Measurements from ENCODE around the gene TFEB. TPM values are rescaled to one million over a fixed set of nuclear protein-coding genes. Genes with fewer than 3 reads are reported as not detected.

TFEB gene
- total RNA-seq, 1 experiment from 2014 or later: 6.6 TPM

- no TSS peak for BruUV-seq (replicated peaks)
- H3K27ac Mint-ChIP-seq (ENCODE audit: unreplicated experiment): no peak overlapping the region
- CTCF ChIA-PET: interaction anchor here (1.0 kb wide), 1 partner anchor 132 kb away, joined by 3 read pairs; no protein-coding TSS in a partner anchor
Observed at GRCh38 chr6:41676431-41676830, 59.0 kb downstream of the TFEB start.

GRCh38 chr6:41675992-41676391, 59.4 kb downstream of the TFEB start:
- no peaks in the 10 kb centered on the region for H3K36me3 Mint-ChIP-seq (ENCODE audit: insufficient read depth, unreplicated experiment)
- H3K9me3 Mint-ChIP-seq (ENCODE audit: low read depth, unreplicated experiment): no peaks in the 10 kb centered on the region
- no TSS peak for BruUV-seq (replicated peaks)
- no peak for DNase-seq
- CTCF ChIA-PET: interaction anchor here (1.0 kb wide), 1 partner anchor 132 kb away, joined by 3 read pairs; no protein-coding TSS in a partner anchor
- peaks cover 67% of the 10 kb centered on the region for H3K27me3 Mint-ChIP-seq (ENCODE audit: unreplicated experiment)
- H3K4me3 Mint-ChIP-seq (ENCODE audit: low read depth, unreplicated experiment): no peak overlapping the region
- H3K27ac Mint-ChIP-seq (ENCODE audit: unreplicated experiment): no peak overlapping the region
- no peaks in the 10 kb centered on the region for H3K4me1 Mint-ChIP-seq (ENCODE audit: low read depth, unreplicated experiment)
- TF ChIP-seq CTCF (IDR thresholded peaks at IDR 0.05; ENCODE audit: unreplicated experiment): no peak
- intact Hi-C loops (cut with micrococcal nuclease; ENCODE audit: unreplicated experiment): no loop called here

More at GRCh38 chr6:41676431-41676830, 59.0 kb downstream of the TFEB start:
- no peaks in the 10 kb centered on the region for H3K4me1 Mint-ChIP-seq (ENCODE audit: low read depth, unreplicated experiment)
- H3K4me3 Mint-ChIP-seq (ENCODE audit: low read depth, unreplicated experiment): no peak overlapping the region
- peaks cover 63% of the 10 kb centered on the region for H3K27me3 Mint-ChIP-seq (ENCODE audit: unreplicated experiment)
- no peaks in the 10 kb centered on the region for H3K36me3 Mint-ChIP-seq (ENCODE audit: insufficient read depth, unreplicated experiment)
- no peaks in the 10 kb centered on the region for H3K9me3 Mint-ChIP-seq (ENCODE audit: low read depth, unreplicated experiment)
- TF ChIP-seq CTCF (IDR thresholded peaks at IDR 0.05; ENCODE audit: unreplicated experiment): no peak
- DNase-seq: no peak
- intact Hi-C loops (cut with micrococcal nuclease; ENCODE audit: unreplicated experiment): no loop called here

GRCh38 chr6:41675176-41675775, 60.1 kb downstream of the TFEB start:
- no peak for DNase-seq
- H3K4me1 Mint-ChIP-seq (ENCODE audit: low read depth, unreplicated experiment): no peaks in the 10 kb centered on the region
- BruUV-seq (replicated peaks): no TSS peak
- CTCF ChIA-PET: interaction anchor here (1.0 kb wide), 1 partner anchor 133 kb away, joined by 3 read pairs; no protein-coding TSS in a partner anchor
- H3K36me3 Mint-ChIP-seq (ENCODE audit: insufficient read depth, unreplicated experiment): no peaks in the 10 kb centered on the region
- TF ChIP-seq CTCF (IDR thresholded peaks at IDR 0.05; ENCODE audit: unreplicated experiment): no peak
- no peak overlapping the region for H3K4me3 Mint-ChIP-seq (ENCODE audit: low read depth, unreplicated experiment)
- intact Hi-C loops (cut with micrococcal nuclease; ENCODE audit: unreplicated experiment): no loop called here
- peaks cover 2% of the 10 kb centered on the region for H3K9me3 Mint-ChIP-seq (ENCODE audit: low read depth, unreplicated experiment)
- no peak overlapping the region for H3K27ac Mint-ChIP-seq (ENCODE audit: unreplicated experiment)
- peaks cover 74% of the 10 kb centered on the region for H3K27me3 Mint-ChIP-seq (ENCODE audit: unreplicated experiment)

- DNase-seq: no peak
- CTCF ChIA-PET: no interaction called here
- H3K27ac Mint-ChIP-seq (ENCODE audit: unreplicated experiment): no peak overlapping the region
- H3K9me3 Mint-ChIP-seq (ENCODE audit: low read depth, unreplicated experiment): peaks cover 2% of the 10 kb centered on the region
- BruUV-seq (replicated peaks): no TSS peak
- H3K36me3 Mint-ChIP-seq (ENCODE audit: insufficient read depth, unreplicated experiment): no peaks in the 10 kb centered on the region
- peaks cover 83% of the 10 kb centered on the region for H3K27me3 Mint-ChIP-seq (ENCODE audit: unreplicated experiment)
- H3K4me3 Mint-ChIP-seq (ENCODE audit: low read depth, unreplicated experiment): no peak overlapping the region
- TF ChIP-seq CTCF (IDR thresholded peaks at IDR 0.05; ENCODE audit: unreplicated experiment): no peak
- intact Hi-C loops (cut with micrococcal nuclease; ENCODE audit: unreplicated experiment): no loop called here
- no peaks in the 10 kb centered on the region for H3K4me1 Mint-ChIP-seq (ENCODE audit: low read depth, unreplicated experiment)
Observed at GRCh38 chr6:41674231-41675000, 61.0 kb downstream of the TFEB start.
